Head of caudate nucleus (tissue), 42 donors: ENCODE results near the gene ZP3.
A peak's percentile ranks its signal among the peaks of the same experiment; 100 is the strongest.
"Not testable (repeated sequence)": the region's sequence is repeated elsewhere in the genome, so short reads cannot be mapped to it uniquely, and the experiment has no call there.

Source experiments
- DNase-seq, 42 donors: peaks; one replicate each; pipeline versions ENCODE4 v3.0.0 to v3.0.0-alpha.2; 2020 to 2021; ENCODE audit warnings: mixed read lengths in 7 of 42
- intact Hi-C: fragments of 100-400 bp; cut with DNase I; formaldehyde crosslinking; loops from one replicate; pipeline ENCODE4 v1.15.0; 2022

ZP3 gene

DNA sequence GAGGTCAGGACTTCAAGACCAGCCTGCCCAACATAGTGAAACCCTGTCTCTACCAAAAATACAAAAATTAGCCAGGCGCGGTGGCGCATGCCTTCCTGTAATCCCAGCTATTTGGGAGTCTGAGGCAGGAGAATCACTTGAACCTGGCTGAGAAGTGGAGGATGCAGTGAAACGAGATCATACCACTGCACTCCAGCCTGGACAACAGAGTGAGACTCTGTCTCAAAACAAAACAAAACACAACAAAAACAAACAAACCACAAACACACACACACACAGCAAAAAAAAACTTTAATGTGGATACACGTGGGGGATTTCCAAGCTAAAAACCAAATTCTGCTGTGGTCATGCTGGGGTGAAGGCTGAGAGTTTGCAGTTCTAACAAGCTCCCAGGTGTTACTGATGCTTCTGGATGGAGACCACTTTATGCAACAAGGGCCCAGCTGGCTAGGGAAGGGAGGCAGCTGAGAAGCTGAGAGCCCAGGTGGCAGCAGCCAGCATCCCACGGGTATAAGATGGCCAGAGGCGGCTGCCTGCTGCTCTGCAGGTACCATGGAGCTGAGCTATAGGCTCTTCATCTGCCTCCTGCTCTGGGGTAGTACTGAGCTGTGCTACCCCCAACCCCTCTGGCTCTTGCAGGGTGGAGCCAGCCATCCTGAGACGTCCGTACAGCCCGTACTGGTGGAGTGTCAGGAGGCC, at the start of gene ZP3:
ZP3 (plus strand) TSS at position 538 of the 699 bp plus-strand sequence; CDS start at position 553, 15 bp downstream.
- DNase-seq = no peak
- intact Hi-C loops = no loop called here

DNA sequence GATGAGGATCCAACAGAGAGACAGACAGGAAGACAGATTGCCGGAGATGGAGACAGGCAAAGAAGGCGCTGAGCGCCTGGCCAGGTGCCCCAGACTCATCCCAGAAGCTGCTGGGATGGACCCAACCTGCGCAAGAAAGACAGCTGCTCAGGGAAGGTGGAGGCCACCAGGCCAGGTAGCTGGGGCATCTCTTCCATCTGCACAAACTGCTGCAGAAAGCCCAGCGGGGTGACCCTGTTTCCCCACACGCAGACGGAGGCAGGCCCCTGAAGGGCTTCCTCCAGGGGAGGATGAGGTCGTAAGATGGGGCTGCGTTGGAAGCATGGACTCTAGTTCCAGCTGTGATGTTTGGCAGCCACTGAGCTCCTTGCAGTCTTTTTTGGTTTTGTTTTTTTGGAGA, 49.5 kb upstream of the ZP3 start:
- intact Hi-C loops = no loop called here
- no peak for DNase-seq

- intact Hi-C loops = no loop called here
- DNase-seq = no peak
These were observed 47.4 kb upstream of the ZP3 start for GRCh38 chr7:76377186-76377918.

DNA sequence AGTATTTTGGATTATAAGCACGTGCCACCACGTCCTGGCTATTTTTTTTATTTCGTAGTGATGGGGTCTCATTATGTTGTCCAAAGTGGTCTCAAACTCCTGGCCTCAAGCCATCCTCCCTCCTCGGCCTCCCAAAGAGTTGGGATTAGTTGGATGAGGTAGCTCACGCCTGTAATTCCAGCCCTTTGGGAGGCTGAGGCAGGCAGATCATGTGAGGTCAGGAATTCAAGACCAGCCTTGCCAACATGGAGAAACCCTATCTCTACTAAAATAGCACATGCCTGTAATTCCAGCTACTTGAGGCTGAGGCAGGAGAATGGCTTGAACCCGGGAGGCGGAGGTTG, 44.2 kb upstream of the ZP3 start:
- DNase-seq = peak in 1 of 42 donors; percentile 19
- intact Hi-C loops = no loop called here

- intact Hi-C loops = no loop called here
- no peak for DNase-seq
These were observed 42.9 kb upstream of the ZP3 start for GRCh38 chr7:76381814-76382213.

DNA sequence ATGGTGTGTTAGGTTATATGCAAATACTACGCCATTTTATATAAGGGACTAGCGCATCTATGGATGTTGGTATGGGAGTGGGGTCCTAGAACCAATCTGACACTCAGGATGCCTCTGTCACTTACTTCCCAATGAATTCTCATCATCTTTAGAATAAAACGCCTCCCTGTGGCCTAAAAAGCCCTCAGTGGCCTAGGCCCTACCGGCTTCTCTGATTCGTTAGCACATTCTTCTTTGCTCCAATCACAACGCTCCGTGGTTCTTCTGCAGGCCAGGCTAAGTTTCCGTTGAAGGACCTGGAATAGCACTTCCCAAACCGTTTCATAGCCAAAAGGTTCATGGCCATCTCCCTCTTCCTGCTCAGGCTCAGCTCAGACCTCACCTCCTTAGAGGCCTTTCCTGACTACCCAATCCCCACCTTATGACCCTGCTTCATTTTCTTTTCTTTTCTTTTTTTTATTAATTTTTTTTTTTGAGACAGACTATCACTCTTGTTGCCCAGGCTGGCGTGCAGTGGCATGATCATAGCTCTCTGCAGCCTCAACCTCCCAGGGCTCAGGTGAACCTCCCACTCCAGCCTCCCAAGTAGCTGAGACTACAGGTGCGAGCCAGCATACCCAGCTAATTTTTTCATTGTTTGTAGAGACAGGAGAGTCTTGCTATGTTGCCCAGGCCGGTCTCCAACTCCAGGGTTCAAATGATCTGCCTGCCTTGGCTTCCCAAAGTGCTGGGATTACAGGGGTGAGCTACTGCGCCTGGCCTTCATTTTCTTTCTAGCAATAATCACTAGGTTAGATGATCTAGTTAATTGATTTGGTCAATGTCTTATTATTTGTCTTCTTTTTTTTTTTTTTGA, 41.4 kb upstream of the ZP3 start:
- no peak for DNase-seq
- intact Hi-C loops = no loop called here

GRCh38 chr7:76386691-76387260, 38.0 kb upstream of the ZP3 start:
- DNase-seq = no peak
- intact Hi-C loops = no loop called here

DNA sequence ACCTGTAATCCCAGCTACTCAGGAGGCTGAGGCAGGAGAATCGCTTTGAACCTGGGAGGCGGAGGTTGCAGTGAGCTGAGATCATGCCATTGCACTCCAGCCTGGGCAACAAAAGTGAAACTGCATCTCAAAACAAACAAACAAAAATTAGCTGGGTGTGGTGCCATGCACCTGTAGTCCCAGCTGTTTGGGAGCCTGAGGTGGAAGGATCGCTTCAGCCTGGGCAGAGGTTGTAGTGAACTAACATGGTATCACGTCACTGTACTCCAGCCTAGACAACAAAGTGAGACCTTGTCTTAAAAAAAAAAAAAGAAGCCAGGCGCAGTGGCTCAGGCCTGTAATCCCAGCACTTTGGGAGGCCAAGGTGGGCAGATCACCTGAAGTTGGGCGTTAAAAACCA, 37.0 kb upstream of the ZP3 start:
- DNase-seq, intact Hi-C loops: not testable (repeated sequence)

DNA sequence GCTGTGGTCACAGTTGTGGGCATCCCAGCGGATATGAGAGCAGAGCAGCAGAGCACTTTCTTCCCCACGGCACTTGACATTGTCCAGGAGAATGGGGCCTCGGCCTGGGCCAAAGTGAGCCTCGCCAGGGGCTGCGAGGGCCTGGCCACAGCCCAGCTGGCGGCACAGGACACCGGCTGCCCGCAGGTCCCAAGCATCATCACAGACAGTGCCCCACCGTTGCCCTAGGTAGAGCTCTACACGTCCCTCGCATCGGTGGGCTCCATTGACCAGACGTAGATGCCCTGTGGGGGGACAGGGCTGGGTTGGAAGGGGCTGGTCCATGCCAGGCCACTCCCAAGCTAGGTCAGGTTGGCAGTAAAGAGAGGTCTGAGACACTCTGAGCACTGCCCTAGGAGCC, 34.7 kb upstream of the ZP3 start:
- intact Hi-C loops = no loop called here
- DNase-seq = no peak

DNA sequence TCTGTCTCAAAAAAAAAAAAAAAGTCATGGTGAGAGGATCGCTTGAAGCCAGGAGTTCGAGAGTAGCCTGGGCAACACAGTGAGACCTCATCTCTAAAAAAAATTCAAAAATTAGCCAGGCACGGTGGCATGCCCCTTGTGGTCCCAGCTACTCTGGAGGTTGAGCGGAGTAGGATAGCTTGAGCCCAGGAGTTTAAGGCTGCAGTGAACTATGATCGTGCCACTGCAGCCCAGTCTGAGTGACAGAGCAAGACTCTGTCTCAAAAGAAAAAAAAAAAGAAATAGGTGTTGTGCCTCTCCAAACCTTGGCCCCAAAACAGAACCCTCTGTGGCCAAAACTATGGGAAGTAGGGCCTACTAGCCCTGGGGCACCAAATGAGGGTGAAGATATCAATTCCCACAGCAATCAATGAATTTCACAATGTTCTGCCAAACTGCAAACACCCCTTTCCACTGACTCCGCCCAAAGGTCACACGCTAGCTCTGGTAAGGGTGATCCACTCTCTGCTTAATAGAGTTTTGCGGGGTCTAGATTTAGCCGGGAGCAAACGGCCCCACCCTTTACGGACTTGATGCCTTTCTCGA, 32.1 kb upstream of the ZP3 start:
- peak in 1 of 42 donors; percentile 25 for DNase-seq
- intact Hi-C loops = no loop called here

GRCh38 chr7:76393116-76394031, 31.4 kb upstream of the ZP3 start:
- intact Hi-C loops = no loop called here
- peak; percentile 83 to 96 (median 92) for DNase-seq

GRCh38 chr7:76394957-76395356, 29.8 kb upstream of the ZP3 start:
- peak in 21 of 42 donors; percentile 20 to 78 (median 47) for DNase-seq
- intact Hi-C loops = no loop called here

GRCh38 chr7:76395605-76395964, 29.2 kb upstream of the ZP3 start:
- intact Hi-C loops, DNase-seq: not testable (repeated sequence)

DNA sequence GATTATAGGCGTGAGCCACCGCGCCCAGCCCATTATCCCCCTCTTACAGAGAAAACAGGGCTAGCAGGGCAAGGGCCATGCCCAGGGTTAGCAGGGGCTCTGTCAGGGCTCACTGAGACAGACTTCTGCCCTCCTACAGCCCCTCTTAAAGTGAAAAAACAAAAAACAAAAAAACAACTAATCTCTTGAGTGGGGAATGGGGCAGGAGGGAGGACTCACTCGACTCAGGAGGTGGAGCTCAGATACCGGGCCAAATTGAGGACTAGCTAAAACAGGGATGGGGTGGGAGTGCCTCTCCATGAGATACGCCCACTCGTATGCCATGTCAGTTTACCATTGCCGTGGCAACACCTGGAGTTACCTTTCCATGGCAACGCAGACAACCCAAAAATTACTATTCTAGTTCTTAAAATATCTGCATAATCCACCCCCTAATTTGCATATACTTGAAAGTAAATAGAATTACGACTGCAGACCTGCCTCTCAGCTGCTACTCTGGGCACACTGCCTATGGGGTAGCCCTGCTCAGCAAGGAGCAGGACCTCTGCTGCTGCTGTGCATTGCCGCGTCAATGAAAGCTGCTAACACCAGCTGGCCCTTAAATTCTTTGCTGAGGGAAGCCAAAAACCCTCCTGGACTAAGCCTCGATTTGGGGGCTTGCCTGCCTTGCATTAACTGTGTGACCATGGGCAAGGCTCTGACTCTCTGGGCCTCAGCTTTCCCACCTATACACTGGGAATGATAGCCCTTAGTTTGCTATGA, 28.6 kb upstream of the ZP3 start:
- intact Hi-C loops = no loop called here
- peak; percentile 27 to 97 (median 78) for DNase-seq

DNA sequence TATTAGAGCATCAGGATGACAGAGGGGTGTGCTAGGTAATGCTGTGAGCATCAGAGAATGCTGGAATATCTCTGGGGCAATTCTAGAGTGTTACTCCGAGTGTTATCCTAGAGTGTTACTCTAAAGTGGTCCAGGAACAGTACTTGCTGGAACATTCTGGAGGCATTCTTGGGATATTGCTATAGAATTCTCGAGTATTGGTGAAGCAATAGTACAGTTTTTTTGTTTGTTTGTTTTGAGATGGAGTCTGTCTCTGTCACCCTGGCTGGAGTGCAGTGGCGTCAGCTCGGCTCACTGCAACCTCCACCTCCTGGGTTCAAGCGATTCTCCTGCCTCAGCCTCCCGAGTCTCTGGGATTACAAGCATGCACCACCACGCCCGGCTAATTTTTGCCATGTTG, 27.9 kb upstream of the ZP3 start:
- intact Hi-C loops = no loop called here
- DNase-seq = no peak

DNA sequence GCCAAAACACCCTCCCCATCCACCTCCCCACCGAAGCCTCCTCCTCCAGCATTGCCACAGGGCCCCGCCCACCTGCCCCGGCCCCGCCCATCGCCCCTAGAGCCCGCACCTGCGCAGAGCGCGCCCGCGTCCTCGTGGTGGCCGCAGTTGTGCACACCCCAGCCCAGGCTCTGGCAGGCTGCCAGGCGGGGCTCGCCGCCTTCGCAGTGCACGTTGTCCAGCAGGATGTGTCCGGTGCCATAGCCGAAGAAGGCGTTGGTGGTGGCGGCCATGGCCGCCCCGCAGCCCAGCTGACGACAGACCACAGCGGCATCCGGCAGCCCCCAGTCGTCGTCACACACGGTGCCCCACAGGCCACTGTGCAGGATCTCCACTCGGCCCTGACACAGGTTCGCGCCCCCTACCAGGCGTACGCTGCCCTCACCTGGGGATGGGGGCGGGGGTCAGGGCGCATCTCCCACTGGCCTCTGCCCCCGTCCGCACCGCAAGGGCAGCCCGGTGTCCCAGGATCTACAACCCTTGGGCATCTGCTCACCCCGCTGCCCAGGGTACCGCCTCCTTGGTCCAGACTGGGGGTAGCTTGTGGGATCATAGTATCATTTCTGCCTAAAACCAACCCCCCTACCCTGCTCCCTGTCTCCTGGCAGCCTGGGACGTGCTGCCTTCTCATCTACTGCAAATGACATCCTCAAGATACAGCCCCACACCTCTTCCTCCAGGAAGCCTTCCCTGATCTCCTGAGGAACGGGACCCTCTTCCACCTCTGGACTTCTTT, 27.2 kb upstream of the ZP3 start:
- DNase-seq = peak; percentile 62 to 92 (median 83)
- intact Hi-C loops = no loop called here

DNA sequence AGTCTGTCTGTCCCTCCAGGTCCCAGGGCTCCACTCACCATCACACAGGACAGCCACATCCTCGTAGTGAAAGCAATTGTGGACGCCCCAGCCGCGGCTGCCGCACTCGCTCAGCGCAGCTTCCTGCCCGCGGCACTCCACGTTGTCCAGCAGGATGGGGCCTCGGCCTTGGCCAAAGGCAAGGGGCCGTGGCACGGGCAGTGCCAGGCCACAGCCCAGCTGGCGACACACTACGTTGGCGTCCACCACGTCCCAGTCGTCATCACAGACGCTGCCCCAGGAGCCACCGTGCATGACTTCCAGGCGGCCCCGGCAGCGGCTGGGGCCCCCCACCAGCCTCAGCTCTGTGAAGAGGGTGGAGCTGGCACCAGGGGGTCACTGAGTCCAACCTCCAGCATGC, 24.5 kb upstream of the ZP3 start:
- DNase-seq = no peak
- intact Hi-C loops = no loop called here
